GM12892 (cell line): ENCODE data around the gene FBXO28.

Source experiments
- POLR2A ChIP-seq: IDR thresholded peaks from 2 replicates; pipeline ENCODE4 v1.6.1; 2011; ENCODE audit warnings: low read depth, low read length, control low read depth
- POLR2AphosphoS5 ChIP-seq: IDR thresholded peaks from 2 replicates; pipeline ENCODE4 v1.6.1; 2011; ENCODE audit warnings: low read depth, low read length, control low read depth
- TAF1 ChIP-seq: IDR thresholded peaks from 2 replicates; pipeline ENCODE4 v1.6.1; 2011; ENCODE audit warnings: low read depth, mild to moderate bottlenecking, control low read depth, low read length, borderline replicate concordance

- no peak for TF ChIP-seq POLR2A
- TF ChIP-seq POLR2AphosphoS5, result no peak
- TF ChIP-seq TAF1, result no peak
Observed at GRCh38 chr1:224132901-224133300, 19.0 kb downstream of the FBXO28 start.
